BE2C (cell line): ENCODE measurements around the gene STAG1.
A peak's percentile ranks its signal among the peaks of the same experiment; 100 is the strongest.

ENCODE experiments used
- DNase-seq: peaks from one replicate; pipeline ENCODE4 v3.0.0-alpha.2; 2020
- H3K27me3 ChIP-seq: fragments of 250-450 bp; sonication (Bioruptor Pico); 2 replicates; pipeline ENCODE4 v1.5.1; 2020; ENCODE audit warnings: mild to moderate bottlenecking
- H3K36me3 ChIP-seq: fragments of 250-450 bp; sonication (Bioruptor Pico); 2 replicates; pipeline ENCODE4 v1.5.1; 2020; ENCODE audit warnings: mild to moderate bottlenecking
- H3K4me1 ChIP-seq: fragments of 250-450 bp; sonication (Bioruptor Pico); 2 replicates; pipeline ENCODE4 v1.5.1; 2020
- H3K4me3 ChIP-seq: 2 replicates; pipeline ENCODE4 v1.5.1; 2011; ENCODE audit warnings: low read depth, low read length
- H3K9me3 ChIP-seq: fragments of 250-450 bp; sonication (Bioruptor Pico); 2 replicates; pipeline ENCODE4 v1.5.1; 2020
- TF ChIP-seq, protein P1 (sequence below): IDR thresholded peaks from 2 replicates; pipeline ENCODE4 v1.5.1; 2012; ENCODE audit warnings: mild to moderate bottlenecking, low read depth, low read length

The STAG1 gene

DNA sequence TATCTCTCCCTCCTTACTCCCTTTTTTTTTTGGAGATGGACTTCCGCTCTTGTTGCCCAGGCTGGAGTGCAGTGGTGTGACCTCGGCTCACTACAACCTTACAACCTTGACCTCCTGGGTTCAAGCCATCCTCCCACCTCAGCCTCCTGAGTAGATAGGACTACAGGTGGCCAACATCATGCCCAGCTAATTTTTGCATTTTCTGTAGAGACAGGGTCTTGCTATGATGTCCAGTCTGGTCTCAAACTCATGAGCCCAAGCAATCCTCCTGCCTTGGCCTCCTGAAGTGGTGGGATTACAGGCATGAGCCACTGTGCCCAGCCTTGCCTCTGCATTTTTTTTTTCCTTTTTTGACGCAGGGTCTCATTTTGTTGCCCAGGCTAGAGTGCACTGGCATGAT, 17.1 kb downstream of the STAG1 start:
- Histone ChIP-seq H3K36me3 (no peaks in the 10 kb centered on the region), H3K4me1 (no peaks in the 10 kb centered on the region), H3K27me3 (no peaks in the 10 kb centered on the region), H3K9me3 (no peaks in the 10 kb centered on the region), H3K4me3 (no peak overlapping the region)
- TF ChIP-seq, protein P1, sequence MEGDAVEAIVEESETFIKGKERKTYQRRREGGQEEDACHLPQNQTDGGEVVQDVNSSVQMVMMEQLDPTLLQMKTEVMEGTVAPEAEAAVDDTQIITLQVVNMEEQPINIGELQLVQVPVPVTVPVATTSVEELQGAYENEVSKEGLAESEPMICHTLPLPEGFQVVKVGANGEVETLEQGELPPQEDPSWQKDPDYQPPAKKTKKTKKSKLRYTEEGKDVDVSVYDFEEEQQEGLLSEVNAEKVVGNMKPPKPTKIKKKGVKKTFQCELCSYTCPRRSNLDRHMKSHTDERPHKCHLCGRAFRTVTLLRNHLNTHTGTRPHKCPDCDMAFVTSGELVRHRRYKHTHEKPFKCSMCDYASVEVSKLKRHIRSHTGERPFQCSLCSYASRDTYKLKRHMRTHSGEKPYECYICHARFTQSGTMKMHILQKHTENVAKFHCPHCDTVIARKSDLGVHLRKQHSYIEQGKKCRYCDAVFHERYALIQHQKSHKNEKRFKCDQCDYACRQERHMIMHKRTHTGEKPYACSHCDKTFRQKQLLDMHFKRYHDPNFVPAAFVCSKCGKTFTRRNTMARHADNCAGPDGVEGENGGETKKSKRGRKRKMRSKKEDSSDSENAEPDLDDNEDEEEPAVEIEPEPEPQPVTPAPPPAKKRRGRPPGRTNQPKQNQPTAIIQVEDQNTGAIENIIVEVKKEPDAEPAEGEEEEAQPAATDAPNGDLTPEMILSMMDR: no peak
- no peak for DNase-seq

DNA sequence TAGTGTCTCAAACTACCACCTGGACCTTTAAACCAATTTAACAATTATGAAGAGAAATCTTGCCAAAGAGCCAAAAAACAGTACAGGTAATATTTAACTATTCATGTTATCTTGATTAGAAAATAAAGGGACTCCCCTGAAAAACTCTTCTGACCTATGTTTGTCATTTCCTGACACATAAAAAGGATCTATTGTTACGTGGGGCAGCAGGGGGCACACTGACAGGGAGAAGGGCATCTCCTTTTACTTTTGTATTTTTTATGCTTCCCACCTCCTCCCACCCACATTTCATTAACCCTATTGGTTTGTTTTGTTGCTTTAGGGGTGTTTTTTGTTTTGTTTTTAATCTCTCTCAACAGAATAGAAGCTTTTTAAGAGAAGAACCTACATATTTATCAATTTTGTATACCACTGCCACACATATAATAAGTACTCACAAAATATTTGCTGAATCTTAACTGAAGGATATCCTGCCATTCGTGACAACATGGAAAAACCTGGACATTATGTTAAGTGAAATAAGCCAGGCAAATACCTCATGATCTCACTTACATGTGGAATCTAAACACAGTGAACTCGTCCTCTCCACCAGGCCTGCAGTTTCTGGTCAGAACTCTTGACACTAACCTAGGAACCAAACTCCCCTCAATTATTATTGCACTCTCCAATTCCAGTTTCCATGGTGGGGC, 17.7 kb downstream of the STAG1 start:
- TF ChIP-seq, protein P1: peak; percentile 32
- DNase-seq: no peak

DNA sequence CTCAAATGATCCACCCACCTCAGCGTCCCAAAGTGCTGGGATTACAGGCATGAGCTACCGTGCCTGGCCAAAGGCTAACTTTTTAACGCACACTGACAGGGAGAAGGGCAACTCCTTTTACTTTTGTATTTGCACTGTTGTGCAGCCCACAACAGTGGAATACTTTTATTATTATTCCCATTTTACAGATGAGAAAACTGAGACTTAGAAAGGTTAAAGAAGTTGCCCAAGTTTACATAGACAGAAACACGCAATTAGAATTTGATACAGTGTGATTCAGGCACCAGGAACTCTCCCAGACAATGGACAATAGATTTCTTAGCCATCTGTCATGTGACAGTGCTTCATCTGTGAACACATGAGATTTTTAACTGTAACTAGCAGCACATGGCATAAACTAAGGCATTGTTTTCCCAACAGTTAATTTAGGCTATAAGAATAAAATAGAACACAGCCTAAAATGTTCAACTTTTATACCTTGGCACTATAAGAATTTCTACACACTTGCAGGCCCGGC, 18.8 kb downstream of the STAG1 start:
- Histone ChIP-seq H3K36me3 (no peaks in the 10 kb centered on the region), H3K9me3 (no peaks in the 10 kb centered on the region), H3K27me3 (no peaks in the 10 kb centered on the region), H3K4me1 (no peaks in the 10 kb centered on the region), H3K4me3 (no peak overlapping the region)
- TF ChIP-seq, protein P1: no peak
- no peak for DNase-seq

More for the DNA sequence above, 17.7 kb downstream of the STAG1 start:
- Histone ChIP-seq H3K36me3 (no peaks in the 10 kb centered on the region), H3K4me1 (no peaks in the 10 kb centered on the region), H3K9me3 (no peaks in the 10 kb centered on the region), H3K4me3 (no peak overlapping the region), H3K27me3 (no peaks in the 10 kb centered on the region)

DNA sequence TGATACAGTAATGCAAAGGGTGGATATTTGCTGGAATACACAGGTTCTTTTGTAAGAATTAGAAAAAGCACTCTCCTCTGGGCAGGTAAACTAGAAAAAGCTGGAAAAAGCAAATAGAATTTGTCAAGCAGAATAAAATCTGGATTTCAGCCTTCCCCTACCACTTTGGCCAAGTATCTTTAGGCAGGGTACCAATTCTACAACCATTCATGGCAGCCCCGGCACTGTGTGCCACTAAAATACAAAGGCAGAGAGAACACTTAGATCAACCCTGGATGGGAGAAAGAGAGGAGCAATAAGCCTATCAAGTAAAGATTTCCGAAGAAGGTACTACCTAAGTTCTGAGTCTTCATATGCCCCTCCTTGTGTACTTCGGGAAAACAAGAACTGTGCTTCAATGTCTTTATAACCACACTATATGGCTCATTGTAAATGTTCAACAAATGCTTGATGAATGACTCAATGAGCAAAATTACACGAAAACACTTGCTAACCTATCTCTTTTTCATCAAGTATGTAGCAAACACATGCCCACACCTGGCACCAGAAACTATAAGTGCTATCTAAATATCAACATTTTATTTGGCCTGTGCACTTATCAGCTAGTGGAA, 20.8 kb downstream of the STAG1 start:
- Histone ChIP-seq H3K4me1 (no peaks in the 10 kb centered on the region), H3K9me3 (no peaks in the 10 kb centered on the region), H3K4me3 (no peak overlapping the region), H3K36me3 (no peaks in the 10 kb centered on the region), H3K27me3 (no peaks in the 10 kb centered on the region)
- TF ChIP-seq, protein P1: no peak
- no peak for DNase-seq

DNA sequence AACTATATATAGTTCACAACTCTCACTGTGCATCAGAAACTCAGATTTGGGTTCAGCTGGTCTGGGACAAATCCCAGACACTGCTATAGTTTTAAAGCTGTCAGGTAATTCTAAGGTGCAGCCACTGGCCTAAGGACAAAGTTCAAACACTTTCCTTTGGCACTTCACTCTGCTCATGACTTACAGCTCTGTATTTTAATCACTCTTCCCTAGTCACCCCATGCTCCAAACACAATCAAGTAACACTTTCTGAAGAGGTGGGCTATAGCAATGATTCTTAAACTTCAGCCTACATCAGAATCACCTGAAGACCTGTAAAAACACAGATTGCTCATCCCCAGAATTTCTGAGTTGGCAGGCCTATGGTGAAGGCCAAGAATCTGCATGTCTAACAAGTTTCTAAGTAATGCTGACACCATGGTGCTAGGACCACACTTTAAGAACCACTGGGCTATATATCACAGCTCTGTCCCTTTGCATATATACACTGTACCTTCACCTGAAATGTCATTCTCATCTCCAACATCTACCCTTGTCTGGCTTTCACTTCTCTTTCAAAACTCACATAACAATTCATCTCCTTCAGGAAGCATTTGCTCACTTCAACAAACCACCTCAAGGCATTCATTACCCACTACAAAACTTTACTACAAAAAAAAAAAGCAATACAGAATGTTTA, 21.4 kb downstream of the STAG1 start:
- no peaks in the 10 kb centered on the region for H3K36me3 ChIP-seq
- H3K27me3 ChIP-seq: no peaks in the 10 kb centered on the region
- DNase-seq: no peak

More for the DNA sequence above, 21.4 kb downstream of the STAG1 start:
- TF ChIP-seq, protein P1: no peak
- H3K4me1 ChIP-seq: no peaks in the 10 kb centered on the region
- no peak overlapping the region for H3K4me3 ChIP-seq
- no peaks in the 10 kb centered on the region for H3K9me3 ChIP-seq
